ENCODE data around the gene FOSB. TPM values are rescaled to one million over a fixed set of nuclear protein-coding genes. Genes with fewer than 3 reads are reported as not detected.

The FOSB gene
- total and polyA plus RNA-seq, 9 of the 15 experiments (the other 6 are each of a cell fraction or from before 2014, with no cell fraction given): 0.11 to 2.7 (median 0.73) TPM

DNA sequence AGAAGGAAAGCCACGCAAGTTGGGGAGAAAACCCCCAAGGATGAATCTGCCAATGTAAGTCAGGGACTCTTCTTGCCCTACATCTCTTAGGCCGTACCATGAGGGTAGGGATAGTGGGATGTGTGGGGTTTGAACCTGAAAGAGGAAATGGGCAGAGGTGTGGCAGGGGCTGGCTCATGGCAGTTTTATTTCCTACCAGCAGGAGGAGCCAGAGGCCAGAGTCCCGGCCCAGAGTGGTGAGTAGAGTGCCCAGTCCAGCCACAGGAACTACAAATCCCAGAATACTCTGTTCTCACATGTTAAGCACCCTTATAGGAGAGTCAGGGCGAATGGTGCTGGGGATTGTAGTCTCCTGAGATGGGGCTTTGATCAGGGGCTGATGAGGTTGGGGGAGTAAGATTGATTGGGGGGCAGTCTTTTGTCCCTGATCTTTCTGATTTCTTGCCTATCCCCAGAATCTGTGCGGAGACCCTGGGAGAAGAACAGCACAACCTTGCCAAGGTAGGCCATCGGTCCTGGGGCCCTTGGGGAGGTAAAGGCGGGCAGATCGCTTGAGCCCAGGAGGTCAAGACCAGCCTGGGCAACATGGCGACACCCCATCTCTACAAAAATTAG, 56.0 kb downstream of the FOSB start (continued):
- TF ChIP-seq NFIX (CRISPR knock-in tag; IDR thresholded peaks at IDR 0.05; ENCODE audit: low read depth): no peak
- TF ChIP-seq ZNF224 (CRISPR knock-in tag; IDR thresholded peaks at IDR 0.05): no peak
- no peak for TF ChIP-seq MXI1 (IDR thresholded peaks at IDR 0.05; ENCODE audit: low read depth, low read length)
- TF ChIP-seq KAT7 (CRISPR knock-in tag; IDR thresholded peaks at IDR 0.05; ENCODE audit: borderline replicate concordance): no peak
- TF ChIP-seq, protein P1, sequence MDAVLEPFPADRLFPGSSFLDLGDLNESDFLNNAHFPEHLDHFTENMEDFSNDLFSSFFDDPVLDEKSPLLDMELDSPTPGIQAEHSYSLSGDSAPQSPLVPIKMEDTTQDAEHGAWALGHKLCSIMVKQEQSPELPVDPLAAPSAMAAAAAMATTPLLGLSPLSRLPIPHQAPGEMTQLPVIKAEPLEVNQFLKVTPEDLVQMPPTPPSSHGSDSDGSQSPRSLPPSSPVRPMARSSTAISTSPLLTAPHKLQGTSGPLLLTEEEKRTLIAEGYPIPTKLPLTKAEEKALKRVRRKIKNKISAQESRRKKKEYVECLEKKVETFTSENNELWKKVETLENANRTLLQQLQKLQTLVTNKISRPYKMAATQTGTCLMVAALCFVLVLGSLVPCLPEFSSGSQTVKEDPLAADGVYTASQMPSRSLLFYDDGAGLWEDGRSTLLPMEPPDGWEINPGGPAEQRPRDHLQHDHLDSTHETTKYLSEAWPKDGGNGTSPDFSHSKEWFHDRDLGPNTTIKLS (IDR thresholded peaks at IDR 0.05; ENCODE audit: borderline replicate concordance, low read depth): peak; percentile 78; the same call in 1 of the 2 replicates
- no peak for TF ChIP-seq RBM34 (IDR thresholded peaks at IDR 0.05; ENCODE audit: borderline replicate concordance, insufficient read depth, low read length)
- TF ChIP-seq, protein P2, sequence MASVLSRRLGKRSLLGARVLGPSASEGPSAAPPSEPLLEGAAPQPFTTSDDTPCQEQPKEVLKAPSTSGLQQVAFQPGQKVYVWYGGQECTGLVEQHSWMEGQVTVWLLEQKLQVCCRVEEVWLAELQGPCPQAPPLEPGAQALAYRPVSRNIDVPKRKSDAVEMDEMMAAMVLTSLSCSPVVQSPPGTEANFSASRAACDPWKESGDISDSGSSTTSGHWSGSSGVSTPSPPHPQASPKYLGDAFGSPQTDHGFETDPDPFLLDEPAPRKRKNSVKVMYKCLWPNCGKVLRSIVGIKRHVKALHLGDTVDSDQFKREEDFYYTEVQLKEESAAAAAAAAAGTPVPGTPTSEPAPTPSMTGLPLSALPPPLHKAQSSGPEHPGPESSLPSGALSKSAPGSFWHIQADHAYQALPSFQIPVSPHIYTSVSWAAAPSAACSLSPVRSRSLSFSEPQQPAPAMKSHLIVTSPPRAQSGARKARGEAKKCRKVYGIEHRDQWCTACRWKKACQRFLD (CRISPR knock-in tag; IDR thresholded peaks at IDR 0.05): no peak
- TF ChIP-seq, protein P3, sequence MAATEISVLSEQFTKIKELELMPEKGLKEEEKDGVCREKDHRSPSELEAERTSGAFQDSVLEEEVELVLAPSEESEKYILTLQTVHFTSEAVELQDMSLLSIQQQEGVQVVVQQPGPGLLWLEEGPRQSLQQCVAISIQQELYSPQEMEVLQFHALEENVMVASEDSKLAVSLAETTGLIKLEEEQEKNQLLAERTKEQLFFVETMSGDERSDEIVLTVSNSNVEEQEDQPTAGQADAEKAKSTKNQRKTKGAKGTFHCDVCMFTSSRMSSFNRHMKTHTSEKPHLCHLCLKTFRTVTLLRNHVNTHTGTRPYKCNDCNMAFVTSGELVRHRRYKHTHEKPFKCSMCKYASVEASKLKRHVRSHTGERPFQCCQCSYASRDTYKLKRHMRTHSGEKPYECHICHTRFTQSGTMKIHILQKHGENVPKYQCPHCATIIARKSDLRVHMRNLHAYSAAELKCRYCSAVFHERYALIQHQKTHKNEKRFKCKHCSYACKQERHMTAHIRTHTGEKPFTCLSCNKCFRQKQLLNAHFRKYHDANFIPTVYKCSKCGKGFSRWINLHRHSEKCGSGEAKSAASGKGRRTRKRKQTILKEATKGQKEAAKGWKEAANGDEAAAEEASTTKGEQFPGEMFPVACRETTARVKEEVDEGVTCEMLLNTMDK (IDR thresholded peaks at IDR 0.05; ENCODE audit: borderline replicate concordance, insufficient read depth, low read depth, low read length, poor library complexity, severe bottlenecking): peak; percentile 59
- no peak for TF ChIP-seq RBM14 (IDR thresholded peaks at IDR 0.05; ENCODE audit: borderline replicate concordance, insufficient read depth, low read depth, low read length)
- TF ChIP-seq, protein P4, sequence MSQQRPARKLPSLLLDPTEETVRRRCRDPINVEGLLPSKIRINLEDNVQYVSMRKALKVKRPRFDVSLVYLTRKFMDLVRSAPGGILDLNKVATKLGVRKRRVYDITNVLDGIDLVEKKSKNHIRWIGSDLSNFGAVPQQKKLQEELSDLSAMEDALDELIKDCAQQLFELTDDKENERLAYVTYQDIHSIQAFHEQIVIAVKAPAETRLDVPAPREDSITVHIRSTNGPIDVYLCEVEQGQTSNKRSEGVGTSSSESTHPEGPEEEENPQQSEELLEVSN (IDR thresholded peaks at IDR 0.05; ENCODE audit: borderline replicate concordance in 1 of 2, extremely low read depth in 1 of 2, insufficient read depth in 1 of 2, insufficient read length in 1 of 2, low read depth in 1 of 2, low read length in 1 of 2, poor library complexity in 1 of 2, severe bottlenecking in 1 of 2): no peak
- no peak for TF ChIP-seq HEY1 (CRISPR knock-in tag; IDR thresholded peaks at IDR 0.05; ENCODE audit: borderline replicate concordance)
- TF ChIP-seq, protein P5, sequence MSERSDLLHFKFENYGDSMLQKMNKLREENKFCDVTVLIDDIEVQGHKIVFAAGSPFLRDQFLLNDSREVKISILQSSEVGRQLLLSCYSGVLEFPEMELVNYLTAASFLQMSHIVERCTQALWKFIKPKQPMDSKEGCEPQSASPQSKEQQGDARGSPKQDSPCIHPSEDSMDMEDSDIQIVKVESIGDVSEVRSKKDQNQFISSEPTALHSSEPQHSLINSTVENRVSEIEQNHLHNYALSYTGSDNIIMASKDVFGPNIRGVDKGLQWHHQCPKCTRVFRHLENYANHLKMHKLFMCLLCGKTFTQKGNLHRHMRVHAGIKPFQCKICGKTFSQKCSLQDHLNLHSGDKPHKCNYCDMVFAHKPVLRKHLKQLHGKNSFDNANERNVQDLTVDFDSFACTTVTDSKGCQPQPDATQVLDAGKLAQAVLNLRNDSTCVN (CRISPR knock-in tag; IDR thresholded peaks at IDR 0.05): no peak
- TF ChIP-seq MAFK (IDR thresholded peaks at IDR 0.05; ENCODE audit: low read length): no peak
- TF ChIP-seq THRAP3 (IDR thresholded peaks at IDR 0.05; ENCODE audit: borderline replicate concordance): no peak
- TF ChIP-seq DNMT1 (IDR thresholded peaks at IDR 0.05): no peak
- TF ChIP-seq LCOR (CRISPR knock-in tag; IDR thresholded peaks at IDR 0.05): peak; percentile 8; the same call in 1 of the 2 replicates
- TF ChIP-seq JUN (IDR thresholded peaks at IDR 0.05; ENCODE audit: borderline replicate concordance, low read depth, low read length): 0 out of 2 replicates have a peak, but pooled peaks have one; percentile 10
- 0 out of 2 replicates have a peak, but pooled peaks have one; percentile 30 for TF ChIP-seq JUN (CRISPR knock-in tag; IDR thresholded peaks at IDR 0.05; ENCODE audit: borderline replicate concordance)
- no peak for TF ChIP-seq CBX5 (IDR thresholded peaks at IDR 0.05; ENCODE audit: borderline replicate concordance, low read depth)
